Calu3 (cell line): ENCODE data around the gene RHBDL1. TPM values are rescaled to one million over a fixed set of nuclear protein-coding genes. Genes with fewer than 3 reads are reported as not detected.

ENCODE experiments used
- BruUV-seq: library from RNA; stranded (reverse); fragments of 400-500 nt; replicated peaks from 2 replicates; lab custom pipeline; 2021; lab: Mats Ljungman, UMichigan
- CTCF ChIA-PET: fragments of 300-600 bp; sonication (Branson Sonifier 250); formaldehyde crosslinking; loops from one replicate; lab custom pipeline; 2022; ENCODE audit warnings: antibody characterized with exemption; lab: Charles Lee
- DNase-seq: peaks from one replicate; pipeline ENCODE4 v3.0.0; 2022
- H3K27ac Mint-ChIP-seq: one replicate; pipeline ENCODE4 v1.8.0; 2022; ENCODE audit warnings: mixed read lengths; ENCODE audit not compliant: unreplicated experiment
- H3K27me3 Mint-ChIP-seq: one replicate; pipeline ENCODE4 v1.8.0; 2022; ENCODE audit warnings: mixed read lengths; ENCODE audit not compliant: unreplicated experiment
- H3K36me3 Mint-ChIP-seq: one replicate; pipeline ENCODE4 v1.8.0; 2022; ENCODE audit warnings: mild to moderate bottlenecking, moderate library complexity, mixed read lengths; ENCODE audit not compliant: insufficient read depth, unreplicated experiment
- H3K4me1 Mint-ChIP-seq: one replicate; pipeline ENCODE4 v1.8.0; 2022; ENCODE audit warnings: mild to moderate bottlenecking, low read depth, mixed read lengths; ENCODE audit not compliant: unreplicated experiment
- H3K4me3 Mint-ChIP-seq: one replicate; pipeline ENCODE4 v1.8.0; 2022; ENCODE audit warnings: mild to moderate bottlenecking, low read depth, moderate library complexity, mixed read lengths; ENCODE audit not compliant: unreplicated experiment
- H3K9me3 Mint-ChIP-seq: one replicate; pipeline ENCODE4 v1.8.0; 2022; ENCODE audit warnings: low read depth, mixed read lengths; ENCODE audit not compliant: unreplicated experiment
- intact Hi-C: fragments of 100-400 bp; cut with micrococcal nuclease; formaldehyde crosslinking; loops from one replicate; pipeline ENCODE4 v1.10.0; 2022; ENCODE audit not compliant: unreplicated experiment
- total RNA-seq: library from RNA; stranded (reverse); gene quantifications from 2 replicates; pipeline ENCODE4 v1.2.3, GENCODE V29; 2022
- TF ChIP-seq, protein P1 (sequence below): fragments of 200-600 bp; IDR thresholded peaks from one replicate; pipeline ENCODE4 v1.8.0; 2022; ENCODE audit warnings: antibody characterized with exemption; ENCODE audit not compliant: unreplicated experiment

RHBDL1 gene
- total RNA-seq, 1 experiment from 2014 or later = 2.6 TPM

GRCh38 chr16:652454-653305 is 22.8 kb upstream of the RHBDL1 start:
- H3K4me3 Mint-ChIP-seq = no peak overlapping the region
- H3K27ac Mint-ChIP-seq = no peak overlapping the region
- TF ChIP-seq, protein P1, sequence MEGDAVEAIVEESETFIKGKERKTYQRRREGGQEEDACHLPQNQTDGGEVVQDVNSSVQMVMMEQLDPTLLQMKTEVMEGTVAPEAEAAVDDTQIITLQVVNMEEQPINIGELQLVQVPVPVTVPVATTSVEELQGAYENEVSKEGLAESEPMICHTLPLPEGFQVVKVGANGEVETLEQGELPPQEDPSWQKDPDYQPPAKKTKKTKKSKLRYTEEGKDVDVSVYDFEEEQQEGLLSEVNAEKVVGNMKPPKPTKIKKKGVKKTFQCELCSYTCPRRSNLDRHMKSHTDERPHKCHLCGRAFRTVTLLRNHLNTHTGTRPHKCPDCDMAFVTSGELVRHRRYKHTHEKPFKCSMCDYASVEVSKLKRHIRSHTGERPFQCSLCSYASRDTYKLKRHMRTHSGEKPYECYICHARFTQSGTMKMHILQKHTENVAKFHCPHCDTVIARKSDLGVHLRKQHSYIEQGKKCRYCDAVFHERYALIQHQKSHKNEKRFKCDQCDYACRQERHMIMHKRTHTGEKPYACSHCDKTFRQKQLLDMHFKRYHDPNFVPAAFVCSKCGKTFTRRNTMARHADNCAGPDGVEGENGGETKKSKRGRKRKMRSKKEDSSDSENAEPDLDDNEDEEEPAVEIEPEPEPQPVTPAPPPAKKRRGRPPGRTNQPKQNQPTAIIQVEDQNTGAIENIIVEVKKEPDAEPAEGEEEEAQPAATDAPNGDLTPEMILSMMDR = no peak
- BruUV-seq = no TSS peak
- no peaks in the 10 kb centered on the region for H3K27me3 Mint-ChIP-seq
- peaks cover 66% of the 10 kb centered on the region for H3K36me3 Mint-ChIP-seq
- H3K4me1 Mint-ChIP-seq = no peaks in the 10 kb centered on the region
- H3K9me3 Mint-ChIP-seq = no peaks in the 10 kb centered on the region
- no peak for DNase-seq
- CTCF ChIA-PET = no interaction called here
- intact Hi-C loops = no loop called here

DNA sequence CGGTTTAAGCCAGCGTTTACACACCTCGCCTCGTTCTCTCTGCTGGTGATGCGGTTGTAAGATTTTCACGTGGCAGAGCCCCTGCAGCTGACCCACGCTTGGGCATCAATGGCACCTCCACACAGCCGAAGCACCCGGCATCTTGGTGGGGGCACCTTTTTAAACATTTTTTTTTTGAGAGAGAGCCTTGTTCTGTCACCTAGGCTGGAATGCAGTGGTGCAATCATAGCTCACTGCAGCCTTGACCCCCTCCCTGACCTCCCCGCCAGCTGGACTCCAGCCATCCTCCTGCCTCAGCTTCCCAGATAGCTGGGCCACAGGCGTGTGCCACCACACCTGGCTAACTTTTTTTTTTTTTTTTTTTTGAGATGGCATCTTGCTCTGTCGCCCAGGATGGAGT is 21.4 kb upstream of the RHBDL1 start:
- intact Hi-C loops = no loop called here
- BruUV-seq = no TSS peak
- no peak overlapping the region for H3K27ac Mint-ChIP-seq
- H3K4me3 Mint-ChIP-seq = no peak overlapping the region
- TF ChIP-seq, protein P1 = no peak
- peaks cover 59% of the 10 kb centered on the region for H3K36me3 Mint-ChIP-seq
- CTCF ChIA-PET = no interaction called here
- H3K4me1 Mint-ChIP-seq = no peaks in the 10 kb centered on the region
- no peak for DNase-seq
- no peaks in the 10 kb centered on the region for H3K9me3 Mint-ChIP-seq
- H3K27me3 Mint-ChIP-seq = no peaks in the 10 kb centered on the region

- H3K27me3 Mint-ChIP-seq = no peaks in the 10 kb centered on the region
- no peak overlapping the region for H3K4me3 Mint-ChIP-seq
- peaks cover 46% of the 10 kb centered on the region for H3K36me3 Mint-ChIP-seq
- no peaks in the 10 kb centered on the region for H3K9me3 Mint-ChIP-seq
- intact Hi-C loops = no loop called here
- DNase-seq = no peak
- no TSS peak for BruUV-seq
- H3K4me1 Mint-ChIP-seq = no peaks in the 10 kb centered on the region
- TF ChIP-seq, protein P1 = no peak
- CTCF ChIA-PET = no interaction called here
- H3K27ac Mint-ChIP-seq = no peak overlapping the region
Observed at GRCh38 chr16:657487-657886, 18.0 kb upstream of the RHBDL1 start.

GRCh38 chr16:658679-659571 is 16.5 kb upstream of the RHBDL1 start:
- H3K36me3 Mint-ChIP-seq = peaks cover 42% of the 10 kb centered on the region
- no peak overlapping the region for H3K27ac Mint-ChIP-seq
- no TSS peak for BruUV-seq
- TF ChIP-seq, protein P1 = no peak
- no peaks in the 10 kb centered on the region for H3K4me1 Mint-ChIP-seq
- no peak for DNase-seq
- no peak overlapping the region for H3K4me3 Mint-ChIP-seq
- CTCF ChIA-PET = no interaction called here
- intact Hi-C loops = no loop called here
- no peaks in the 10 kb centered on the region for H3K27me3 Mint-ChIP-seq
- H3K9me3 Mint-ChIP-seq = no peaks in the 10 kb centered on the region
